ENCODE measurements around the gene ATP13A2. TPM values are rescaled to one million over a fixed set of nuclear protein-coding genes. Genes with fewer than 3 reads are reported as not detected.

The ATP13A2 gene
- polyA plus RNA-seq, 1 donor (not counting 4 experiments of a cell fraction or from before 2014, with no cell fraction given), result 19.7 TPM

DNA sequence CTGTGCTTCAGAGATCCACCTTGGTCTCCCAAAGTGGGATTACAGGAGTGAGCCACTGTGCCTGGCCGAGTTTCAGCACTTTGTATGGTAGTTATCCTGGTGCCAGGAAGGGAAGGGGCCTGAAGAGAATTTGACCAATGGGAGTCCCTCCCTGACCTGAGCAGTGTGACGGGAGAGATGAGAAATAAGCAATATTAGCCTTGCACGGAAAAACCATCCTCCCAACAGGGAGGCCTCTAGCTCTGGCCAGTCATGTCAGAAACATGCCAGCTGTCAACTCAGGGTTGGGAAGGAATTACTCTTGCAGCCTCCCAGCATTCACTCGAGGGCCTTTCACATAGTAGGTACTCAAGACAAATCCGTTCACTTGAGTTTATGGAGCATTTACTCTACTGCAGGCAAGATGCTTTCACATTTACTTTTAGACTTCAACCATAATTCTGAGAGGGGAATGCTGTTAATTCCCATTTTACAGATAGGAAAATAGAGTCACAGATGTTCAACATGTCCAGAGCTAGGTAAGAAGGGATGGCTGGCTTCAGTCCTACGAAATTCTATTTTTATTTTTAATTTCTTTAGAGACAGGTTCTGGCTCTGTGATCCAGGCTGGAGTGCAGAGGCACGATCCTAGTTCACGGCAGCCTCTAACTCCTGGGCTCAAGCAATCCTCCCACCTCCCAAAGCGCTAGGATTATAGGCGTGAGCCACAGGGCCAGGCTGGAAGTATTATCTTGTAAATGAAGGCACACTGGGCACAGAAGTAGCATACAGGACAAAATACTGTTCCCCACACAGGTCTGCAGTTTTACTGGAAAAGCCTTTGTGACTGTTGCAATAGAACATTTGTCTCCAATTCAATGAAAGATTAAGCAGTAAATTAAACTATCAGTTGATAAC lies 3.2 kb upstream of the ATP13A2 start:
- Histone ChIP-seq H3K79me2 (ENCODE audit: control insufficient read depth, insufficient read depth, low read length) (peaks cover 9% of the 10 kb centered on the region), H4K20me1 (ENCODE audit: control insufficient read depth, extremely low read depth, insufficient read depth, low read length) (peaks cover 4% of the 10 kb centered on the region), H2AFZ (ENCODE audit: control insufficient read depth, low read length) (no peak overlapping the region), H3K9me1 (ENCODE audit: control insufficient read depth, extremely low read depth, insufficient read depth, low read length) (peaks cover 2% of the 10 kb centered on the region), H3K9ac (ENCODE audit: control insufficient read depth, extremely low read depth, insufficient read depth, low read length) (no peak overlapping the region), H3K27ac (ENCODE audit: control insufficient read depth, insufficient read depth, low read length) (no peak overlapping the region), H3K27me3 (ENCODE audit: control insufficient read depth, extremely low read depth, insufficient read depth, low read length) (no peaks in the 10 kb centered on the region), H3K4me3 (ENCODE audit: control insufficient read depth in 2 of 3, extremely low read depth in 1 of 3, insufficient read depth in 2 of 3, low read depth in 1 of 3, low read length in 3 of 3) (no peak overlapping the region), H3K4me1 (ENCODE audit: control insufficient read depth, extremely low read depth, insufficient read depth, low read length) (peaks cover 33% of the 10 kb centered on the region), H3K36me3 (ENCODE audit: control insufficient read depth in 2 of 2, extremely low read depth in 1 of 2, insufficient read depth in 2 of 2, low read length in 2 of 2) (peaks cover 8 to 10% of the 10 kb centered on the region in 2 experiments), H3K4me2 (ENCODE audit: control insufficient read depth, extremely low read depth, insufficient read depth, low read depth, low read length) (no peak overlapping the region), H3K9me3 (ENCODE audit: control insufficient read depth, low read depth, low read length) (no peaks in the 10 kb centered on the region)
- no peak for FAIRE-seq
- DNase-seq (ENCODE audit: low read depth, low spot score), result no peak
- dilution Hi-C loops (cut with MboI; ENCODE audit: extremely low pct_ligation_motif_present, low sequenced_read_pairs), result no loop called here
- TF ChIP-seq, protein P1, sequence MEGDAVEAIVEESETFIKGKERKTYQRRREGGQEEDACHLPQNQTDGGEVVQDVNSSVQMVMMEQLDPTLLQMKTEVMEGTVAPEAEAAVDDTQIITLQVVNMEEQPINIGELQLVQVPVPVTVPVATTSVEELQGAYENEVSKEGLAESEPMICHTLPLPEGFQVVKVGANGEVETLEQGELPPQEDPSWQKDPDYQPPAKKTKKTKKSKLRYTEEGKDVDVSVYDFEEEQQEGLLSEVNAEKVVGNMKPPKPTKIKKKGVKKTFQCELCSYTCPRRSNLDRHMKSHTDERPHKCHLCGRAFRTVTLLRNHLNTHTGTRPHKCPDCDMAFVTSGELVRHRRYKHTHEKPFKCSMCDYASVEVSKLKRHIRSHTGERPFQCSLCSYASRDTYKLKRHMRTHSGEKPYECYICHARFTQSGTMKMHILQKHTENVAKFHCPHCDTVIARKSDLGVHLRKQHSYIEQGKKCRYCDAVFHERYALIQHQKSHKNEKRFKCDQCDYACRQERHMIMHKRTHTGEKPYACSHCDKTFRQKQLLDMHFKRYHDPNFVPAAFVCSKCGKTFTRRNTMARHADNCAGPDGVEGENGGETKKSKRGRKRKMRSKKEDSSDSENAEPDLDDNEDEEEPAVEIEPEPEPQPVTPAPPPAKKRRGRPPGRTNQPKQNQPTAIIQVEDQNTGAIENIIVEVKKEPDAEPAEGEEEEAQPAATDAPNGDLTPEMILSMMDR (optimal IDR thresholded peaks at IDR 0.05 in 1 of 3, IDR thresholded peaks at IDR 0.05 in 1 of 3, conservative IDR thresholded peaks at IDR 0.05 in 1 of 3; ENCODE audit: extremely low read depth in 1 of 3, insufficient read depth in 2 of 3, low read length in 3 of 3), result no peak
- TF ChIP-seq EZH2 (IDR thresholded peaks at IDR 0.05; ENCODE audit: low read length), result no peak

DNA sequence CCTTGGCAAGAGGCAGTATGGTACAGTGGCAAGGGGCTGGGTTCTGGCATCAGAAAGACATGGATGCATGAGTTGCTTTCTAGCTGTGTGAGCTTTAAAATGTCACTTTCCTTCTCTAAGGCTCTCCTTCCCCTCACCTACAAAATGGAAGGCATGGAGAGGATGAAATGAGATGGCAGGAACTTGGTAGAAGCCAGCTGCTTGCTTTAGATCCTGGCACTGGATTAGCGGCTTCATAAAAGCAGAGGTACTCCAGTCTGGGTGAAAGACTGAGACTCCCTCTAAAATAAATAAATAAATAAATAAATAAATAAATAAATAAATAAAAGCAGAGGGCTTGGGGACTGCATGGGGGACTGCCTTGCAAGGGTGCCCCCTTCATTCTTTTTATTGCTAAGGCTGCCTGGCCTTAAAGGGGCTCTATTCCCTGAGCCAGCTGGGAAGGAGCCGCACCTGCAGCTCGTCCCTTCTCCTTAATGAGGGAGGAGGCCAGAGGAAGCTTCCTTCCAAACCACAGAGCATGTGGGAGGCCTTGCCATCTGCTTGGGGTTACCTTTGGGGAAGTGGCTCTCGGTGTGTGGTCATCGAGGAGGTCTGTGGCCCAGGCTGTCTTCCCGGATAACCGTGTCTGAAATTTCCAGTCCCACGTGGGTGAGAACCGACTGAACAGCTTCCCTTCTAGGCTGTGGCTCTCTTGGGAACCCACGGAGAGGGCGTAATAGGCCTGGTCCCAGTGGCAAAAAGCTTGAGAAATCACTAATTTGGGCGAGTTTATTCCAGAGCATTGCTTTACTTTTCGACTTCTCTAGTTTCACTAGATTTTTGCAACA lies 2.0 kb upstream of the ATP13A2 start:
- FAIRE-seq, result no peak
- Histone ChIP-seq H3K4me3 (ENCODE audit: control insufficient read depth in 2 of 3, extremely low read depth in 1 of 3, insufficient read depth in 2 of 3, low read depth in 1 of 3, low read length in 3 of 3) (no peak overlapping the region), H3K4me1 (ENCODE audit: control insufficient read depth, extremely low read depth, insufficient read depth, low read length) (peaks cover 33% of the 10 kb centered on the region), H4K20me1 (ENCODE audit: control insufficient read depth, extremely low read depth, insufficient read depth, low read length) (peaks cover 7% of the 10 kb centered on the region), H3K9ac (ENCODE audit: control insufficient read depth, extremely low read depth, insufficient read depth, low read length) (no peak overlapping the region), H3K9me3 (ENCODE audit: control insufficient read depth, low read depth, low read length) (no peaks in the 10 kb centered on the region), H3K27ac (ENCODE audit: control insufficient read depth, insufficient read depth, low read length) (no peak overlapping the region), H2AFZ (ENCODE audit: control insufficient read depth, low read length) (no peak overlapping the region), H3K9me1 (ENCODE audit: control insufficient read depth, extremely low read depth, insufficient read depth, low read length) (peaks cover 2% of the 10 kb centered on the region), H3K79me2 (ENCODE audit: control insufficient read depth, insufficient read depth, low read length) (peaks cover 15% of the 10 kb centered on the region), H3K27me3 (ENCODE audit: control insufficient read depth, extremely low read depth, insufficient read depth, low read length) (no peaks in the 10 kb centered on the region), H3K36me3 (ENCODE audit: control insufficient read depth in 2 of 2, extremely low read depth in 1 of 2, insufficient read depth in 2 of 2, low read length in 2 of 2) (peaks cover 6 to 7% of the 10 kb centered on the region in 2 experiments), H3K4me2 (ENCODE audit: control insufficient read depth, extremely low read depth, insufficient read depth, low read depth, low read length) (no peak overlapping the region)
- dilution Hi-C loops (cut with MboI; ENCODE audit: extremely low pct_ligation_motif_present, low sequenced_read_pairs), result no loop called here
- TF ChIP-seq, protein P1 (optimal IDR thresholded peaks at IDR 0.05 in 1 of 3, IDR thresholded peaks at IDR 0.05 in 1 of 3, conservative IDR thresholded peaks at IDR 0.05 in 1 of 3; ENCODE audit: extremely low read depth in 1 of 3, insufficient read depth in 2 of 3, low read length in 3 of 3), result no peak
- no peak for TF ChIP-seq EZH2 (IDR thresholded peaks at IDR 0.05; ENCODE audit: low read length)
- no peak for DNase-seq (ENCODE audit: low read depth, low spot score)

All from keratinocyte (primary cell).